Measurements from ENCODE around the gene BTD.

Gene BTD

DNA sequence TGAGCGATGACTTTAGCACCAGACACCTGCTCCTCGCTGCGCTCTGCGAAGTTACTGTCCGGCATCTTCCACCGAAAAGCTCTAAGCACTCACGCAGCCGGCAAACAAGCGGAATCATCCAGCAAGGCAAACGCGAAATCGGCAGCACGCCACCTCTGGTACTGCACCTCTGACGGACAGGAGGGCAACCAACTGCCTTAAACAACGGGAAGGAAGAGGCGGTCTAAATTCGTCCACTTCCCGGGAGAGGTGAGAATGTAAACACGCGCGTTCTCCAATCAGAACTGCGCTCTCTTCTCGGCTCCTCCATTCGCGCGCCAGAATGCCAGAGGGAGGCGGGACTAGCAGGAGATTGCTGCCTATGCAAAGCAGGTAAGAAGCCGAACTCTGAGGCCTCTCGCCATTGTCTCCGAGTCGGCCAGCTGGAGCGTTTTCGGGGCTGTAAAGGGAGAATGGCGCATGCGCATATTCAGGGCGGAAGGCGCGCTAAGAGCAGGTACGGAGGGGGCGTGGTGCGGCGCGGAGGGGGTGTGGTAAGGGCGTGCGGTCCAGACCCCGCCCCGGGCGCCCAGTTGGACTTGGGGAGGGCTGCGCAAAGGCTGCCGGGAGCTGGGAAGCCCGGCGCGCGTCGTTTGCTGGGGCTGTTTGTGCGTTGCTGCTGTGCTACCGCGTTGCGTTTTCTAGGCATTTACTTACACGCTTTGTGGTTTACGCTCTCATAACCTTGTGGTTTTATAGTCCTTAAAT lies at the start of gene BTD, which contains the start of gene HACL1:
TSS of gene BTD (plus strand) at position 347 of the 747 bp plus-strand sequence. CDS start 33,695 bp downstream, outside the sequence.
TSS of gene HACL1 (minus strand) at position 171 of the 747 bp plus-strand sequence. CDS start at position 65, 106 bp downstream.
- in situ Hi-C loops (cut with MboI; ENCODE audit: low sequenced_read_pairs) = no loop called here

DNA sequence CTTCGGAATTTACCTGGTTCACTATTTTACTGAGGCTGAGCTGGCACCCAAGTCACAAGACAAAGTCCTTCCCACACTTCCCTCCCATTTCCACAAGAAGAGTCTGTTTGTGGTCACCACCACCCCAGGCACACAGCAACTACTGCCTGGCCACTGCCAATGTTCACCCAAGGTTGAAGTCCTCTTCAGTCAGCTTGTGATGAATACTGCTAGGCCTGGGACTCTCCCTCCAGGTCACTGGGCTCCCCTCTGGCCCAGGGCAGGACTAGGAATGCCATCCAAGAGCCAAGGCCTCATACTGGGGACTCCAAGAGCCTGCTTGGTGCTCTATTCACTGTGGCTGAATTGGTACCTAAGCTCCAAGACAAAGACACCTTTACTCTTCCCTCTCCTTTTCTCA lies 49.6 kb upstream of the BTD start:
- in situ Hi-C loops (cut with MboI; ENCODE audit: low sequenced_read_pairs) = loop anchor here (10.0 to 25.0 kb wide), 2 partner anchors 117 to 290 kb away; no protein-coding TSS in a partner anchor

DNA sequence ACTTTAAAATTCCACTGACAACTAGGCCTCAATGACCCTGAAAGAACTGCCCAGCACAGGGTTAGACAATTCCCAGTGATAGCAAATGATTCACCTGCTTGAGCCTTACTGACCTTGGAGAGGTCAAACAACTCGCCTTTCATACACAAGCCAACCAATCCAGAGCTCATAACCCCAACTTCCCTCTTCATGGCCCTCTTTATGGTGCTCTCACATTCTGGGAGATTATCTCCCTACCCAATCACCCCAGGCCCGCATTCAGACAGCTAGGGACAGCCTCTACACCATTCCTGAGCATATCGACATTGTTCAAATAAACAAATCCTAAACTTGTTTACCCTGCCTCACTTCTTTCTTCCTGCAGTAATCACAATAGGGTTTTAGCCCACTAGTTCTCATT lies 47.8 kb upstream of the BTD start:
- in situ Hi-C loops (cut with MboI; ENCODE audit: low sequenced_read_pairs) = loop anchor here (10.0 to 25.0 kb wide), 2 partner anchors 119 to 291 kb away; no protein-coding TSS in a partner anchor

DNA sequence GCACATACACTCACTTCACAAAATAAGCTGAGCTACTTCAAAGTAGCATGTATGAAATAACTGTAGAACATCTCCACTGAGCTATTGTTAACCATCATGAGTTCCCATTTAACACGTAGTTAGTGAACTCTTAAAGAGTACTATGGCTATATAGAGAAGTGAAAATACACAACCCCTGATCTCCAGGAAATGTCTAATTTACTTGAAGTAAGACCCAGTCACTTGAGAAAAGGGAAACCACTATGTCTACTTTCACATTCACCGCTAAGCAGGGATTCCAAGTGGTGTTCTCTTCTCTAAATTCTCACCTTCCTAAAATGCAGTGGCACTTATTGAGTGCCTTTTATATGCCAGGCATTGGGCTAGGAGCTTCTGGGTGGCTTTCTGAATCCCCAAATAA lies 45.0 kb upstream of the BTD start:
- in situ Hi-C loops (cut with MboI; ENCODE audit: low sequenced_read_pairs) = loop anchor here (10.0 to 25.0 kb wide), 2 partner anchors 122 to 294 kb away; no protein-coding TSS in a partner anchor

DNA sequence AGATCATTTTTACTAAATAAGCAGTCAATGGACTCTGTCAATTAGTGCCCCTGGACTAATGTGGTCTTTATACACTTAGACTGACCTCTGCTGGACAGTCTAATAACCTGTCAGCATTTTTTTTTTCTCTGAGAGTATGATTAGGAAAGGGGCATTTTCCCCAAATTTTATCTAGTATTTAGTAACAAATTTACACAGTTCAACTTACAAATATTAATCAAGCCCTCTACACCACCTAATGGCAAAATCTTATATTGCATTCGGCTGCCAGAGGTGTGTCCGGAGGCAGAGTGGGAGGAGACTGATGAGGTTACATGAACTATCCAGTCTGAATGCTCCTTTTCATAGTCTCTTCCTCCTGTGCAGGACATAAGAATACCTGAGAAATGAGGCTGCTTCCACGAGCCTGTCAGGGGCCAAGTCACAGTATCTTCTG lies 44.0 kb upstream of the BTD start:
- in situ Hi-C loops (cut with MboI; ENCODE audit: low sequenced_read_pairs) = loop anchor here (10.0 to 25.0 kb wide), 2 partner anchors 123 to 295 kb away; no protein-coding TSS in a partner anchor

DNA sequence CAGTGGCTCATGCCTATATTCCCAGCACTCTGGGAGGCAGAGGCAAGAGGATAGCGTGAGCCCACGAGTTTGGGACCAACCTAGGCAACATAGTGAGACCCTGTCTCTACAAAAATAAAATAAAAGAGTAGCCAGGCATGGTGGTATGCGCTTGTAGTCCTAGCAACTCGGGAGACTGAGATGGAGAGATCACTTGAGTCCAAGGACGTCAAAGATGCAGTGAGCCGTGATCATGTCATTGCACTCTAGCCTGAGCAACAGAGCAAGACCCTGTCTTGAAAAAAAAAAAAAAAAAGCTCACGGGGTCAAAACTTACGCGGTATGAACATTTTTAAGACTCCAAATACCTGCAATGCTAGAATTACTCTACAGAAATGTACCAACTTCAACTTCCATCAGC lies 43.0 kb upstream of the BTD start:
- in situ Hi-C loops (cut with MboI; ENCODE audit: low sequenced_read_pairs) = loop anchor here (10.0 to 25.0 kb wide), 2 partner anchors 124 to 296 kb away; no protein-coding TSS in a partner anchor

DNA sequence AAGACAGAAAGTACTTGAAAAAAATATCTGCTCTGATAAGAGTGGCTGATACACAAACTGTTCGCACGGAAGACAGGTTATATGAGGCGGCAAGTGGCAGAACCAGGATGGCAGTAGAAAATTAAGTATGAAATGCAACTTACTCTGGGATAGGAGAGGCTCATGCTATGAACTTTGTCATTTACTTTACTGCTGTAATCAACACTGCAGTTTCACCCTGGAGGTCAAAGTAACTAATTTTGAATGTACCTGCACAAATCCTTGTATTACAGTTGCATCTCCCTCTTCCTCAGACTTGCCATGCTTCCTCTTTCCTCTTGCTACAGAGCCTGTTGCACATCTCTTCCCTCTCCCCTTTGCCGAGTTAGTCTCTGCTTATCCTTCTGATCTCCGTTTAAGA lies 39.0 kb upstream of the BTD start:
- in situ Hi-C loops (cut with MboI; ENCODE audit: low sequenced_read_pairs) = loop anchor here (25.0 kb wide), 1 partner anchor 300 kb away; no protein-coding TSS in a partner anchor

DNA sequence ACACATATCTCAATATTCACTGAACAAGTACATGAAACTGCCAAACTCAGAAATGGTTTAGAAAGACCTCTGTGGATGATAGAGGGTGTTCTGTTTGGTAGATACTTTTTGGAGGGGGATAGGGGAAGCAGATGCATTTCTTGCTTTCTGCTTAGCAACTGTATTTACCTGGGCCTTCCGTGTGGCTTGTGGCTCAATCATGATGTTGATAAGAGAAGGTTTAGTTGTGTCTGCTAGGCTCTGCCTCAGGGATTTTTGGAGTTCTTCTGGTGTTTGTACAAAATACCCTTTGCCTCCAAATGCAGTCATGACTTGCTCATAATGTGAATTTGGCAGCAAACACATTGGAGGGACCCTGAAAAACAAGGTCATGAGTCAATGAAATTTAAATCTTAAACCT lies 38.4 kb upstream of the BTD start:
- in situ Hi-C loops (cut with MboI; ENCODE audit: low sequenced_read_pairs) = loop anchor here (25.0 kb wide), 1 partner anchor 301 kb away; no protein-coding TSS in a partner anchor

DNA sequence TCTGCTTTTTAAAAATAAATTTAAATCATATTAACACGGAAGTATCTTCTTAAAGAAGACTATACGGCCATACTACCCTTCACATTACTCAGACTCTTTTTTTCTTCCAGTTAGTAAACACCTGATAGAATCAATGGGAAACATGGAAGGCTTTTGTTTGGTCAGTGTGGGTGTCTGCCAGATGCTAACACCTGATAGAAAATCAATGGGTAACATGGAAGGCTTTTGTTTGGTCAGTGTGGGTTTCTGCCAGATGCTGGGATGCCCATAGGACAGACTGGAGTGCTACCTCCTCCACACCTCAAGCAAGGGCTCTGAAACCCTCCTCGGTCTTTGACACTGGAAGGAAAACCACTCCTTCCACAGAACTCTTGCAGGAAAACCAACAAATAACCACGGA lies 29.4 kb upstream of the BTD start:
- in situ Hi-C loops (cut with MboI; ENCODE audit: low sequenced_read_pairs) = loop anchor here (25.0 kb wide), 1 partner anchor 310 kb away; no protein-coding TSS in a partner anchor

- in situ Hi-C loops (cut with MboI; ENCODE audit: low sequenced_read_pairs) = no loop called here
Measured at GRCh38 chr3:15575446-15575845, 26.1 kb upstream of the BTD start.

- in situ Hi-C loops (cut with MboI; ENCODE audit: low sequenced_read_pairs) = no loop called here
Measured at GRCh38 chr3:15576475-15576874, 25.1 kb upstream of the BTD start.

GRCh38 chr3:15578289-15578867 lies 23.2 kb upstream of the BTD start:
- in situ Hi-C loops (cut with MboI; ENCODE audit: low sequenced_read_pairs) = no loop called here

GRCh38 chr3:15579051-15579450 lies 22.5 kb upstream of the BTD start:
- in situ Hi-C loops (cut with MboI; ENCODE audit: low sequenced_read_pairs) = no loop called here

DNA sequence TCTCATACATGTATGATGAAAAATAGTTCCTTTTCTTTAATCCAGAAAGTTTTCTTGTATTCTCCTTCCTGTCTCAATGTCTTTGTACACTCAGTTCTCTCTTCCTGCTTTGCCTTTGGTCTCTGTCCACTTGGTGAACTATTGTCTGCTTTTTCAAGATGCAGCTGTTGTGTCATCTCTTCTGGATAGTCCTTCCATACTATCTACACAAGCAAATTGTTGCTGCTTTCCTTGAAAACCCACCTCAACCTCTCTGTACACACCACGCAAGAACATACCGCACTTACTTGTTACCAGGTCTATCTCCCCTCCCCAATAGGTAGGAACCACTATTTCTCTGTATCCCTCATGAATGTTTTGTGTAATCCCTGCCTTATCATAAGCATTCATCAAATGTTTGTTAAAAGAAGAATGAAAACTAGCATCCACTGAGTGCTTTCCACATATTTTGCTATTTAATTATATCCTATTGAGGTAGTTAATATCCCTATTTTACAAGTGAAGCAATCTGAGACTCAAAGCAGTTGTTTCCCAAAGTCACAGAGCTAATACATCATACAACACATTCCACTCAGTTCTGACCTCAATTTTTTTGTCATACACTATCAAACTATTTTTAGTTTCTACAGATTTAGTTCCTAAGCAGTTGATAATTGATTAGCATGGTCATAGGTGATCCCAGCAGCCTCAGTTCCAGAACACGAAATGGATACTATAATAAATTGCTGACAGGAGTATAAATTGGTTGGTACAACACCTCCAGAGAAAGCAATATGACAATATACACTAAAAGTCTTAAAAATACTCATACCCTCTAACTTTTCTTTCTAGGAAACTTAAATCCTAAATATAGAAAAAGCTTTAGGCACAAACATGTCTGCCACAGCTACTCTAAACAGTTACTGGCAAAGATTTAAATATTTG lies 19.8 kb upstream of the BTD start:
- in situ Hi-C loops (cut with MboI; ENCODE audit: low sequenced_read_pairs) = no loop called here

DNA sequence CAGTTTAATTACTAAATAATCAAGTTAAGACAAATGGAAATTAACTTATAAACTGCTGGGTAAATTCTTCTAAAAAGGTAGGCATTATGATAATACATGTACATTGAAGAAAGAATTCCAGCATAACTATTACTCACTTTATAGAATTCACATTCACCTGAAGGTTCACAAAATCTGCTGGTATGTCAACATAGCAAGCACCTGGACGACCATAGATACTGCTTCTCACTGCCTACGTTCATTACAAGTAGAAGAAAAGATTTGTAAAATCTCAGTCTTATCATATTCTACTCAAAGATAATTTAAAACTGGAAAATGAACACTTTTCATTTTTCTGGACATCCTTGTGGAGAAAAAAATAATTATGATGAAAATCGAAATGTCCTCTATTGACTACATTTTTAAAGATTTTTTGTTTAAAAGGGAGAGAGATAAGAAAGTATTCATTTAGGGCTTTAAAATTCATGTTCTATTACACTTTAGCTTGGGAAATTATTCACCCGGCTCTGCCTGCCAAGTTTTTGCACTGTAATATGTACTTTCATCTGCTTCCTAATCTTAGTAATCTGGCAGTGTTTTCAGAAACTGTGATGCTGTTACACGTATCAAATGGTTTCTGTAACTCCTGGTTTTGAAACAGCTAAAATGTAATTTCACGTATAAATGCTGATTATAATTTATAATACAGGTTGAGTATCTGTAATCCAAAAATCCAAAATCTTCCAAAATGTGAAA lies 16.3 kb upstream of the BTD start:
- in situ Hi-C loops (cut with MboI; ENCODE audit: low sequenced_read_pairs) = no loop called here

- in situ Hi-C loops (cut with MboI; ENCODE audit: low sequenced_read_pairs) = no loop called here
Measured at GRCh38 chr3:15591242-15591641, 10.3 kb upstream of the BTD start.

DNA sequence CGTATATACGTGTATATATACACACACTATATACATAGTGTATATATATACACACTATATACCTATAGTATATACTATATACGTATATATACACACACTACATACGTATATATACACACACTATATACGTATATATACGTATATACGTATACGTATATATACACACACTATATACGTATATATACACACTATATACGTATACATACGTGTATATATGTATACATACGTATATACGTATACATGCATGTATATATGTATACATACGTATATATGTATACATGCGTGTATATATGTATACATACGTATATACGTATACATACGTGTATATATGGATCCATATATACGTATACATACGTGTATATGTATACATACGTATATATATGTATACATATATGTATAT lies 9.6 kb upstream of the BTD start:
- in situ Hi-C loops (cut with MboI; ENCODE audit: low sequenced_read_pairs) = no loop called here

DNA sequence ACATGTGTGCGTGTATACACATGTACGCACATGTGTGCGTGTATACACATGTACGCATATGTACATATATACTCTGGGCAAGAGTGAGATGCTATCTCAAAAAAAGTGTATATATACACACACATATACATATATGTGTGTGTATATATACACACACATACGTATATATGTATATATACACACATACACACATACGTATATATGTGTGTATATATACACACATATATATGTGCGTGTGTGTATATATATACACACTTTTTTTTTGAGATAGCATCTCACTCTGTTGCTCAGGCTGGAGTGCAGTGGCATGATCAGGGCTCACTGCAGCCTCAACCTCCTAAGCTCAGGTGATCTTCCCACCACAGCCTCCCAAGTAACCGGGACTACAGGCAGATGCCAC lies 8.6 kb upstream of the BTD start:
- in situ Hi-C loops (cut with MboI; ENCODE audit: low sequenced_read_pairs) = no loop called here

DNA sequence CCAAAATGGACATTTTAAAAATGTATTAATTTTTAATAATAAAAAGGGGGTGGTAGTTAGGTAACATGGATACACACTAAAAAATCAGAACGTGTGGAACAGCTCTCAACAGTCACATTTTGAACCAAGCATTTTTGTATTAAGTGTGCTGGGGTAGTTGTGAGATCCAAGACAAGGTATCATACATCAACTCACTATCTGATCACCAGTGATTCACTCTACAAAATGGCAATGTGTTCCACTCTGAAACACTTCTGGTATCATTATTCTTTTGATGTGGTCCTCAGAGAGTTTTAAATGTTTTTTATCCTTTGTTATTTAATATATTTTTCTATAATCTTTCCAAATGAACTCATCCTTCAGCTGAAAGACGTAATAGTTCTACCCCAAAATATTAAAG lies 5.6 kb upstream of the BTD start:
- in situ Hi-C loops (cut with MboI; ENCODE audit: low sequenced_read_pairs) = no loop called here

DNA sequence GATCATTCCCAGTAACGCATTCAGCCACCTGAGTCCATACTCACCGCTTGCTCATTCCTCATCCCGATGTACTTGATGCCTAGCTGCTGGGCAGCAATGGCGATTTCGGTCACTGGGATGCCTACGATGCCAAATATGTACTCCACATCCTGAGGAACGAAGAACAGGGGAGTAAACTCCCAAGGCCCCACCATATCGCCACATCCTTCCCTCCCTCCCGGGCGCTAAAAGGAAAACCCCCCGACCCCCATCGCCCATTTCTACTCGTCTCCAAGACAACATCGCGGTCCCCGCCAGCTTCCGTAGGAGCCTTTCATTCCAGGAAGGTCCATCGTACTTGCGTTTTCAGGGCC lies 523 bp upstream of the BTD start:
- in situ Hi-C loops (cut with MboI; ENCODE audit: low sequenced_read_pairs) = no loop called here

Data from HL-60/S4 treated with phorbol 12-myristate 13-acetate at 8.2 ng/mL for 4 days and 3 days (cell line).